Neural cell (in vitro differentiated cells): ENCODE measurements around the gene CADPS2.

Experiments used
- EZH2 ChIP-seq: fragments of 200-600, 300-800 bp; shearing (Covaris generic), sonication (generic); IDR thresholded peaks from 2 replicates; pipeline ENCODE4 v1.6.1; 2014; ENCODE audit warnings: antibody characterized with exemption, low read length, borderline replicate concordance, mild to moderate bottlenecking; ENCODE audit not compliant: insufficient read depth, poor library complexity, severe bottlenecking
- POLR2AphosphoS5 ChIP-seq: IDR thresholded peaks from 2 replicates; pipeline ENCODE4 v1.6.1; 2012
- RAD21 ChIP-seq: fragments of 450-650 bp; conservative IDR thresholded peaks from 2 replicates; pipeline ENCODE4 v1.6.1; 2014; ENCODE audit warnings: antibody characterized with exemption, mild to moderate bottlenecking, moderate library complexity
- REST ChIP-seq: IDR thresholded peaks from 2 replicates; pipeline ENCODE4 v1.6.1; 2012; ENCODE audit warnings: borderline replicate concordance
- SMC3 ChIP-seq: fragments of 450-650 bp; conservative IDR thresholded peaks from 2 replicates; pipeline ENCODE4 v1.6.1; 2014; ENCODE audit warnings: antibody characterized with exemption, mild to moderate bottlenecking, moderate library complexity; ENCODE audit not compliant: poor library complexity
- TF ChIP-seq, protein P1 (sequence below): fragments of 450-650 bp; IDR thresholded peaks from 2 replicates; pipeline ENCODE4 v1.5.1; 2014; ENCODE audit warnings: antibody characterized with exemption, mild to moderate bottlenecking, moderate library complexity; ENCODE audit not compliant: poor library complexity, severe bottlenecking

DNA sequence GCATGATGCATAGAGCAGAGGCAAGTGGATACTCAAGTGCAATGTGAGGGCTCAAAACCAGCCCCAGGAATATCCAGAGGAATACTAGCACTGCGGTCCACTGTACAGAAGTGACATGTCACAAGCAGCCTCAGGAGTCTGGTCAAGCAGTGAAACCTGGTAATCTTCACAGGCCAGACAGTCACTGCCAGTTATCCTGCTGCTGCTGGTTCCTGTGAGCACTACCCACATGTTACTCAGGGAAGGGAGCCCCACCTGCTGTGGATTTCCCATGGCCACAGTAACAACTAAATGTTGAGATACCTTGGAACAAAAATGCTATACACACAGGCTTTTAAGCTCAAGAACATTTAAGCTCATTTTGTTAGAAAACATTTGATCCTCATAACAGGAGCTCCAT is 290.4 kb downstream of the CADPS2 start:
- TF ChIP-seq, protein P1, sequence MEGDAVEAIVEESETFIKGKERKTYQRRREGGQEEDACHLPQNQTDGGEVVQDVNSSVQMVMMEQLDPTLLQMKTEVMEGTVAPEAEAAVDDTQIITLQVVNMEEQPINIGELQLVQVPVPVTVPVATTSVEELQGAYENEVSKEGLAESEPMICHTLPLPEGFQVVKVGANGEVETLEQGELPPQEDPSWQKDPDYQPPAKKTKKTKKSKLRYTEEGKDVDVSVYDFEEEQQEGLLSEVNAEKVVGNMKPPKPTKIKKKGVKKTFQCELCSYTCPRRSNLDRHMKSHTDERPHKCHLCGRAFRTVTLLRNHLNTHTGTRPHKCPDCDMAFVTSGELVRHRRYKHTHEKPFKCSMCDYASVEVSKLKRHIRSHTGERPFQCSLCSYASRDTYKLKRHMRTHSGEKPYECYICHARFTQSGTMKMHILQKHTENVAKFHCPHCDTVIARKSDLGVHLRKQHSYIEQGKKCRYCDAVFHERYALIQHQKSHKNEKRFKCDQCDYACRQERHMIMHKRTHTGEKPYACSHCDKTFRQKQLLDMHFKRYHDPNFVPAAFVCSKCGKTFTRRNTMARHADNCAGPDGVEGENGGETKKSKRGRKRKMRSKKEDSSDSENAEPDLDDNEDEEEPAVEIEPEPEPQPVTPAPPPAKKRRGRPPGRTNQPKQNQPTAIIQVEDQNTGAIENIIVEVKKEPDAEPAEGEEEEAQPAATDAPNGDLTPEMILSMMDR = no peak
- TF ChIP-seq EZH2 (no peak), POLR2AphosphoS5 (no peak), SMC3 (no peak), REST (no peak), RAD21 (no peak)
